GM12801 (cell line): ENCODE measurements around the gene SMAD9.

Source experiments
- CTCF ChIP-seq: IDR thresholded peaks from one replicate; pipeline ENCODE4 v1.5.1; 2011; ENCODE audit warnings: control low read depth; ENCODE audit not compliant: insufficient read length; ENCODE audit errors: extremely low read depth

SMAD9 gene

GRCh38 chr13:36822785-36823184 is 97.3 kb downstream of the SMAD9 start:
- no peak for TF ChIP-seq CTCF

GRCh38 chr13:36820222-36820621 is 99.8 kb downstream of the SMAD9 start:
- TF ChIP-seq CTCF, result no peak

- no peak for TF ChIP-seq CTCF
These were observed 100.3 kb downstream of the SMAD9 start for GRCh38 chr13:36819739-36820090.

- TF ChIP-seq CTCF, result no peak
These were observed 101.0 kb downstream of the SMAD9 start, which contains the start of gene RFXAP for GRCh38 chr13:36818804-36819738. RFXAP (plus strand) TSS chr13:36819222; CDS start chr13:36819358, 136 bp downstream.

- TF ChIP-seq CTCF, result no peak
These were observed 101.8 kb downstream of the SMAD9 start for GRCh38 chr13:36817996-36818803.

GRCh38 chr13:36815062-36815461 is 105.0 kb downstream of the SMAD9 start:
- TF ChIP-seq CTCF, result no peak

- TF ChIP-seq CTCF, result no peak
These were observed 105.6 kb downstream of the SMAD9 start for GRCh38 chr13:36814465-36814864.
